Endometrial microvascular endothelial cells (primary cell): Measurements from ENCODE around the gene FRY. TPM values are rescaled to one million over a fixed set of nuclear protein-coding genes. Genes with fewer than 3 reads are reported as not detected.

Experiments used
- in situ Hi-C: cut with HindIII; loops from 2 replicates; pipeline ENCODE4 v1.10.0; 2017; ENCODE audit warnings: low sequenced_read_pairs, low pct_unique_long_range_greater_than_20kb; ENCODE audit errors: inconsistent ontology term
- total RNA-seq: library from RNA; depleted of rRNA; stranded (reverse); fragments of >200 nt; gene quantifications from one replicate; pipeline ENCODE4 v1.2.3, GENCODE V29; 2015; ENCODE audit errors: inconsistent ontology term

The FRY gene
- total RNA-seq, 1 donor from 2014 or later: 43.5 TPM

- in situ Hi-C loops: no loop called here
Observed at GRCh38 chr13:32115066-32115465, 83.5 kb downstream of the FRY start.

DNA sequence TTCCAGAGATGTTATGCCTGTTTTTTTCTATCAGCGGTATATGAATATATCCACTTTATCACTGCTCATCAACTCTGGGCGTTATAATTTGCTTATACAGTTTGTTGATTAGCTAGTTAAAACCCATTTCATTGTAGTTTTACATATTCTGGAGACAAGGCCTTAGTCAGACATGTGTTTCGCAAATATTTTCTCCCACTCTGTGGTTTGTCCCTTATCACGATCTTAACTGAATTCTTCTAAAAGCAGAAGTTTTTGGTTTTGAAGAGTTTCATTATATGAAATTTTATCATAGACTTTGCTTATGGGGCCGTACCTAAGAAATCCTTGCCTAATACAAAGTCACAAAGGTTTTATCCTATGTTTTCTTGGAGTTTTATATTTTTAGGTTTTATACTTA is 84.6 kb downstream of the FRY start:
- in situ Hi-C loops: no loop called here

- in situ Hi-C loops: no loop called here
Observed at GRCh38 chr13:32117001-32117400, 85.4 kb downstream of the FRY start.

GRCh38 chr13:32117701-32118100 is 86.1 kb downstream of the FRY start:
- in situ Hi-C loops: no loop called here

DNA sequence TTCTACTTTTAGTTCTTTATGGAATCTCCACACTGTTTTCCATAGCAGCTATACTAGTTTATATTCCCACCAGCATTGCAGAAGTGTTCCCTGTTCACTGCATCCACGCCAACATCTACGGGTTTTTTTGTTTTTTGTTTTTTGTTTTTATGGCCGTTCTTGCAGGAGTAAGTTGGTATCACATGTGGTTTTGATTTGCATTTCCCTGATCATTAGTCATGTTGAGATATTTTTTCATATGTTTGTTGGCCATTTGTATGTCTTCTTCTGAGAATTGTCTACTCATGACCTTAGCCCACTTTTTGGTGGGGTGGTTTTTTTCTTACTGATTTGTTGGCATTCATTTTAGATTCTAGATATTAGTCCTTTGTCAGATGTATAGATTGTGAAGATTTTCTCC is 89.7 kb downstream of the FRY start:
- in situ Hi-C loops: no loop called here

DNA sequence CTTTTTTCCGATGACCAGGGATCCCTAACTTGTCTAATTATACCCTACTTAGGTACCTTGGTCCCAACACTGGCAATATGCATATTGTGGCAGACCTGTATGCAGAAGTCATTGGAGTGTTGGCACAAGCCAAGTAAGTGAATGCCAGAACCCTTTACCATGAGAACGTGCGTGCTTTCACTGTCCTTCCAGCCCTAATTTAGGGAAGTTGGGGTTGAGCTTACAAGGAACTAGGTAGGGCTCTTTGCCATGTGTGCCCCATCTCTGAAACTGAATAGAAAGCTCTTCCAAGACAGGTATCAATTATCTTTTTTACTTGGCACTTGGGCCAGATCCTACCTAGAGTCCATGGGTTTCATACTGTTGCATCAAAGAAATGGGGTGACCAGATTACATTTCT is 93.2 kb downstream of the FRY start:
- in situ Hi-C loops: no loop called here

GRCh38 chr13:32125221-32125689 is 93.7 kb downstream of the FRY start:
- in situ Hi-C loops: no loop called here

- in situ Hi-C loops: no loop called here
Observed at GRCh38 chr13:32125751-32126150, 94.2 kb downstream of the FRY start.

GRCh38 chr13:32126278-32126677 is 94.7 kb downstream of the FRY start:
- in situ Hi-C loops: no loop called here

DNA sequence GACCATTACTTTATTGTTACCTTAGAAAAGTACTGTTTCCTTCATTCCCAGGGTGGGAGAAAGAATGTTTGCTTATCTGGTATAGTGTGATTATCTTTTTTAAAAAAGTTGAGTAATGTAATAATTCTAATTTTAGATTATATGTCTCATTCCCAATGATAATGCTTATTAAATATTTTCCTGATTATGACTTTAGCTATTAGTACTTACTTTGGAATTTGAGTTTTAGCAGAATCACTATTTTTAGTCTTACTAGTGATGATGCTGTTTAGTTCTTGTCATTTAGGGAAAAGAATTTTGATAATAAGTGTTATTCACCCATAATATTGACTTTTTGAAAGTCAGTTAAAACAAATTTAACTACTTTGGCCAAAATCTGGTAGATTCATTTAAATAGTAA is 95.2 kb downstream of the FRY start:
- in situ Hi-C loops: no loop called here

DNA sequence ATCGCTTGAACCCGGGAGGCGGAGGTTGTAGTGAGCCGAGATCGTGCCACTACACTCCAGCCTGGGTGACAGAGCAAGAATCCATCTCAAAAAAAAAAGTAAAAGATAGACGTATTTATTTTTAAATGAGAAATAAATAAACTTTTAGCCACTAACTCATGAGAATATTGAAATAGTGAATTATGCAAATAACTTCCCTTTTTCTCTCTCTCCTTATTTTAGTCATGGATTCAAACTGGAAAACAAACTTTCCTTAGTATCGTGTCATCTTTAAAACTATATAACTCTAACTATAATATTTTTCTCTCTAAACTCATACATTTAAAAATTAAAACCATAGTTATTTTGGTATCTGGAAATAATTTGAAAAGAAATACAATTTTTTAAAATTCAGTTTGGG is 96.1 kb downstream of the FRY start:
- in situ Hi-C loops: no loop called here

DNA sequence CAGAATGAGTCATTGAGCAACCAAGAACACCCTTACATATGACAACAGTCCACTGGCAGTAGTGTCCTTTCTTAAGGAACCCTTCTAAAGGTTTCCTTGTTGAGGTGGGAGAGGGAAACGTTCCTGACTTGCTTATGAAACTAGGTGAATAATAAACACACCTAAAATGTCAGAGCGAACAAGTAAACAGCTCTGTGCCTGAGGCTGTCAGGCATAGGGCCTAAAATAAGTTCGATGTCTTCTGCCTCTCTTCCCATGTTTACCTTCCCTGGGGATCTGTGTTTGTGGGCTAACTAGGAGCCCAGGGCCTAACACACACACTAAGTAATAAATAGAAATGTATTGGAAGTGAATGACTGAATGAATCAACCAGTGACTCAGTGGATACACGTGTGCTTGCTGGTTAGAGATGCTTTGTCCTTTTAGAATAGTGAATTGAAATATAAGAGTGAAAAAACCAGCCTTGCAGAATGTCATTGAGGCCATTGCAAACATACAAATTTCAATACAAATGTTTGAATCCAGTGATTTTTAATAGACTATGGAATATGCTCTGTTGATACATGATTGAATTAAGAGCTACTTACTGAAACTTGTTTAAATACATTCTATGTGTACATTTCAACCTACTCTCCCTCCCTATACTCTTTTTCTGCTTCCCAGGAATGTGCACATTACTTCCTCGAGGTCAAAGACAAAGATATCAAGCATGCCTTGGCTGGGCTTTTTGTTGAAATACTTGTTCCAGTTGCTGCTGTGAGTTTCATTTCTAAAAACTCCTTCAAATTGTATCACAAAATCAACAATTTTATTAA is 102.9 kb downstream of the FRY start:
- in situ Hi-C loops: no loop called here

DNA sequence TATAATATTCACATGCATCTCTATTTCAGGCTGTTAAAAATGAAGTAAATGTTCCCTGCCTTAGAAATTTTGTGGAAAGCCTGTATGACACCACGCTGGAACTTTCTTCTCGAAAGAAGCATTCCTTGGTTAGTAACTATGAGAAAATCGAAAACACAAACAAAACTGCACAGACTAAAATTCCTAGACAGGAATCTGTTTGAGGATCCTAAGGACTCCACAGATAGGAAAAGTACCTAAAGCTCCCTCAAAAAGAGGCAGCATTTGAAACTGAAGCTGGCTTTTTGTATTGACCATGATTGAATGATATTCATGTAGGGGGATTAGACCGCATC is 103.4 kb downstream of the FRY start:
- in situ Hi-C loops: no loop called here

- in situ Hi-C loops: no loop called here
Observed at GRCh38 chr13:32135655-32136054, 104.1 kb downstream of the FRY start.

DNA sequence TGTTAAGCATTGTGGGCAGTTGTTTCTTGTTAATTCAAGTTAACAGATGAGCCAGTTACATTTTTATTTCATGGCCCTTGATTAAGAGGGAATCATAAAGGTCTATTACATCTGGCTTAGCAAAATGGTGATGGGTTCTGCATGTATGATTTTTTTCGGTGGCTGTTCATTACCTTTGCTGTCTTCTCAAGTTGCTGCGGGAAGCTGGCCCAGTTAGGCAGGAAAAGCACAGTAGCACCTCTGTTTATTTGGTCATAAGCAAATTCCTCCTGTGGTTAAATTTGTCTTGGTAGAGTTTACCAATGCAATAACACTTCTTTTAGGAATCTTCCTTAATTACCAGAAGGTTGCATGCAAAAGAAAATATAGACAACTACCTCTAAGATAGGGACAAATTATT is 104.5 kb downstream of the FRY start:
- in situ Hi-C loops: no loop called here

GRCh38 chr13:32136716-32137115 is 105.1 kb downstream of the FRY start:
- in situ Hi-C loops: no loop called here

GRCh38 chr13:32139251-32139650 is 107.7 kb downstream of the FRY start:
- in situ Hi-C loops: no loop called here

GRCh38 chr13:32140109-32140508 is 108.5 kb downstream of the FRY start:
- in situ Hi-C loops: no loop called here

- in situ Hi-C loops: no loop called here
Observed at GRCh38 chr13:32141462-32141861, 109.9 kb downstream of the FRY start.

DNA sequence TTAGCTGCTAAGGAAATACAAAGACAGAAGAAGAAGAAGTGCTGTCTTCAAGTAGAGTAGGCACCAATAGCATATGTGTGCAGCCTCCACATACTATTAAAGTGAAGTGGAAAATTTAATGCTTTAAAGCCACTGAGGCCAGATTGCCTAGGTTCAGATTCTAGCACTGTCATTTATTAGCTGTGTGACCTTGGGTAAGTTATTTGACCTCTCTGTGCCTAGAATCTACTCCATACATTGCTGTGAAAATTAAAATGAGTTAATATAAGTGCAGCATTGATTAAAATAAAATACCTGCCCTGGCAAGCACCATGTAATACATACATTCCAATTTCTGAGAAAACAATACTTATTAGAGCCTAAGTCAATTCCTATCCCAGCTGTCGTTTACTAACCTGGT is 110.5 kb downstream of the FRY start:
- in situ Hi-C loops: no loop called here

- in situ Hi-C loops: no loop called here
Observed at GRCh38 chr13:32142956-32143375, 111.4 kb downstream of the FRY start.
